NCI-H2107 treated with DMSO at 0.1 percent for 48 hours (cell line): Measurements from ENCODE around the gene GLI3.

Experiments used
- DNase-seq: peaks from one replicate; lab custom pipeline; 2025; ENCODE audit not compliant: unreplicated experiment; lab: John Stamatoyannopoulos, UW

GLI3 gene

GRCh38 chr7:42180806-42181205 lies 56.2 kb downstream of the GLI3 start:
- DNase-seq = no peak

GRCh38 chr7:42176724-42177101 lies 60.3 kb downstream of the GLI3 start:
- no peak for DNase-seq

- DNase-seq = no peak
Observed at GRCh38 chr7:42175834-42176723, 60.9 kb downstream of the GLI3 start.

- DNase-seq = no peak
Observed at GRCh38 chr7:42174391-42174912, 62.6 kb downstream of the GLI3 start.

- no peak for DNase-seq
Observed at GRCh38 chr7:42170724-42171123, 66.3 kb downstream of the GLI3 start.

- no peak for DNase-seq
Observed at GRCh38 chr7:42168512-42168911, 68.5 kb downstream of the GLI3 start.

- DNase-seq = no peak
Observed at GRCh38 chr7:42167631-42168236, 69.3 kb downstream of the GLI3 start.

- no peak for DNase-seq
Observed at GRCh38 chr7:42167206-42167605, 69.8 kb downstream of the GLI3 start.

- DNase-seq = no peak
Observed at GRCh38 chr7:42164881-42165428, 72.1 kb downstream of the GLI3 start.

- DNase-seq = no peak
Observed at GRCh38 chr7:42162560-42163325, 74.3 kb downstream of the GLI3 start.

GRCh38 chr7:42161719-42162118 lies 75.3 kb downstream of the GLI3 start:
- no peak for DNase-seq

GRCh38 chr7:42161110-42161509 lies 75.9 kb downstream of the GLI3 start:
- no peak for DNase-seq

- no peak for DNase-seq
Observed at GRCh38 chr7:42159130-42159529, 77.9 kb downstream of the GLI3 start.

GRCh38 chr7:42156967-42157721 lies 79.9 kb downstream of the GLI3 start:
- no peak for DNase-seq

GRCh38 chr7:42156291-42156865 lies 80.6 kb downstream of the GLI3 start:
- DNase-seq = no peak

GRCh38 chr7:42155584-42156290 lies 81.3 kb downstream of the GLI3 start:
- DNase-seq = no peak

- no peak for DNase-seq
Observed at GRCh38 chr7:42154173-42154572, 82.8 kb downstream of the GLI3 start.

GRCh38 chr7:42152329-42153205 lies 84.4 kb downstream of the GLI3 start:
- DNase-seq = no peak

- no peak for DNase-seq
Observed at GRCh38 chr7:42151309-42151708, 85.7 kb downstream of the GLI3 start.
